Measurements from ENCODE around the gene PRDX4.
"Not testable (repeated sequence)": the region's sequence is repeated elsewhere in the genome, so short reads cannot be mapped to it uniquely, and the experiment has no call there.

PRDX4 gene

GRCh38 chrX:23633834-23634580, 33.3 kb upstream of the PRDX4 start:
- no peak for DNase-seq (ENCODE audit: extremely low read depth, low read depth)
- no peak; the same call in 1 of the 2 replicates for TF ChIP-seq CTCF (IDR thresholded peaks at IDR 0.05; ENCODE audit: low read depth, low read length)

- DNase-seq (ENCODE audit: extremely low read depth, low read depth), result no peak
- TF ChIP-seq CTCF (IDR thresholded peaks at IDR 0.05; ENCODE audit: low read depth, low read length), result no peak
Measured at GRCh38 chrX:23637187-23637586, 30.1 kb upstream of the PRDX4 start.

GRCh38 chrX:23643020-23643419, 24.3 kb upstream of the PRDX4 start:
- TF ChIP-seq CTCF (IDR thresholded peaks at IDR 0.05; ENCODE audit: low read depth, low read length), result no peak
- no peak for DNase-seq (ENCODE audit: extremely low read depth, low read depth)

GRCh38 chrX:23644744-23645143, 22.5 kb upstream of the PRDX4 start:
- TF ChIP-seq CTCF (IDR thresholded peaks at IDR 0.05; ENCODE audit: low read depth, low read length), result no peak
- DNase-seq (ENCODE audit: extremely low read depth, low read depth), result no peak

- no peak for DNase-seq (ENCODE audit: extremely low read depth, low read depth)
- no peak for TF ChIP-seq CTCF (IDR thresholded peaks at IDR 0.05; ENCODE audit: low read depth, low read length)
Measured at GRCh38 chrX:23656091-23656490, 11.2 kb upstream of the PRDX4 start.

GRCh38 chrX:23656684-23657083, 10.6 kb upstream of the PRDX4 start:
- TF ChIP-seq CTCF (IDR thresholded peaks at IDR 0.05; ENCODE audit: low read depth, low read length), result no peak
- DNase-seq (ENCODE audit: extremely low read depth, low read depth), result no peak

GRCh38 chrX:23659339-23659738, 8.0 kb upstream of the PRDX4 start:
- no peak for TF ChIP-seq CTCF (IDR thresholded peaks at IDR 0.05; ENCODE audit: low read depth, low read length)
- DNase-seq (ENCODE audit: extremely low read depth, low read depth), result no peak

GRCh38 chrX:23660083-23660765, 7.1 kb upstream of the PRDX4 start:
- not testable (repeated sequence) for DNase-seq (ENCODE audit: extremely low read depth, low read depth)
